A673 (cell line): Measurements from ENCODE around the gene RPS6KA1.
"Not testable (repeated sequence)": the region's sequence is repeated elsewhere in the genome, so short reads cannot be mapped to it uniquely, and the experiment has no call there.

Source experiments
- EZH2 ChIP-seq: fragments of 200-600 bp; sonication (generic); IDR thresholded peaks from 2 replicates; pipeline ENCODE4 v1.6.1; 2017; ENCODE audit warnings: borderline replicate concordance, low read depth, mild to moderate bottlenecking, mixed read lengths, antibody characterized with exemption, low read length; ENCODE audit not compliant: poor library complexity, severe bottlenecking
- TF ChIP-seq, protein P1 (sequence below): fragments of 300-800, 200-600 bp; sonication (generic); conservative IDR thresholded peaks from 2 replicates; pipeline ENCODE4 v1.5.1; 2017; ENCODE audit warnings: low read depth, mild to moderate bottlenecking, antibody characterized with exemption, low read length, moderate library complexity, mixed read lengths

DNA sequence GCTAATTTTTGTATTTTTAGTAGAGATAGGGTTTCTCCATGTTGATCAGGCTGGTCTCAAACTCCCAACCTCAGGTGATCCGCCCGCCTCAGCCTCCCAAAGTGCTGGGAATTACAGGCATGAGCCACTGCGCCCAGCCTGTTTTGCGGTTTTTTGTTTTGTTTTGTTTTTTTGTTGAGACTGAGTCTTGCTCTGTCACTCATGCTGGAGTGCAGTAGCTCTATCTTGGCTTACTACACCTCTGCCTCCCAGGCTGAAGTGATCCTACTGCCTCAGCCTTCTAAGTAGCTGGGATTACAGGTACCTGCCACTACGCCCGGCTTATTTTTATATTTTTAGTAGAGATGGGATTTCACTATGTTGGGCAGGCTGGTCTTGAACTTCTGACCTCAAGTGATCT, 65.0 kb downstream of the RPS6KA1 start:
- TF ChIP-seq, protein P1, sequence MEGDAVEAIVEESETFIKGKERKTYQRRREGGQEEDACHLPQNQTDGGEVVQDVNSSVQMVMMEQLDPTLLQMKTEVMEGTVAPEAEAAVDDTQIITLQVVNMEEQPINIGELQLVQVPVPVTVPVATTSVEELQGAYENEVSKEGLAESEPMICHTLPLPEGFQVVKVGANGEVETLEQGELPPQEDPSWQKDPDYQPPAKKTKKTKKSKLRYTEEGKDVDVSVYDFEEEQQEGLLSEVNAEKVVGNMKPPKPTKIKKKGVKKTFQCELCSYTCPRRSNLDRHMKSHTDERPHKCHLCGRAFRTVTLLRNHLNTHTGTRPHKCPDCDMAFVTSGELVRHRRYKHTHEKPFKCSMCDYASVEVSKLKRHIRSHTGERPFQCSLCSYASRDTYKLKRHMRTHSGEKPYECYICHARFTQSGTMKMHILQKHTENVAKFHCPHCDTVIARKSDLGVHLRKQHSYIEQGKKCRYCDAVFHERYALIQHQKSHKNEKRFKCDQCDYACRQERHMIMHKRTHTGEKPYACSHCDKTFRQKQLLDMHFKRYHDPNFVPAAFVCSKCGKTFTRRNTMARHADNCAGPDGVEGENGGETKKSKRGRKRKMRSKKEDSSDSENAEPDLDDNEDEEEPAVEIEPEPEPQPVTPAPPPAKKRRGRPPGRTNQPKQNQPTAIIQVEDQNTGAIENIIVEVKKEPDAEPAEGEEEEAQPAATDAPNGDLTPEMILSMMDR: not testable (repeated sequence)
- not testable (repeated sequence) for TF ChIP-seq EZH2
